Breast epithelium (tissue), 4 donors: Measurements from ENCODE around the gene TNFRSF8. TPM values are rescaled to one million over a fixed set of nuclear protein-coding genes. Genes with fewer than 3 reads are reported as not detected.

ENCODE experiments used
- DNase-seq, 2 donors: peaks; one replicate each; pipeline ENCODE4 v3.0.0-alpha.2; 2019; ENCODE audit warnings: low spot score in 2 of 2
- H3K27ac ChIP-seq, 2 donors: fragments of 200-600 bp; sonication (generic) in 1 of 2; one replicate each; pipeline ENCODE4 v1.5.1; 2016 to 2019; ENCODE audit warnings: mild to moderate bottlenecking in 1 of 2
- H3K27me3 ChIP-seq, 2 donors: fragments of 200-600 bp; sonication (generic) in 1 of 2; one replicate each; pipeline versions ENCODE4 v1.5.1 to v1.6.0; 2017 to 2019; ENCODE audit warnings: control low read depth in 1 of 2, mild to moderate bottlenecking in 1 of 2
- H3K36me3 ChIP-seq: fragments of 200-600 bp; one replicate; pipeline ENCODE4 v1.5.1; 2019
- H3K4me1 ChIP-seq, 2 donors: fragments of 200-600 bp; sonication (generic); one replicate each; pipeline ENCODE4 v1.5.1; 2016 to 2019; ENCODE audit warnings: control low read depth in 1 of 2
- H3K4me3 ChIP-seq, 3 donors: fragments of 200-600 bp; sonication (generic); 1 replicate in 2 of 3; 2 replicates in 1 of 3; pipeline ENCODE4 v1.5.1; 2016 to 2019; ENCODE audit warnings: mild to moderate bottlenecking in 3 of 3, moderate library complexity in 2 of 3
- H3K9me3 ChIP-seq, 2 donors: fragments of 200-600 bp; sonication (generic) in 1 of 2; one replicate each; pipeline ENCODE4 v1.5.1; 2016 to 2019; ENCODE audit warnings: control low read depth in 1 of 2
- CTCF ChIP-seq, 3 donors: fragments of 450-650 bp; IDR thresholded peaks; one replicate each; pipeline ENCODE4 v1.5.1; 2016 to 2017; ENCODE audit warnings: antibody characterized with exemption in 3 of 3, mild to moderate bottlenecking in 3 of 3, moderate library complexity in 3 of 3
- POLR2A ChIP-seq: fragments of 450-650 bp; IDR thresholded peaks from one replicate; pipeline ENCODE4 v1.6.1; 2016; ENCODE audit warnings: antibody characterized with exemption, mild to moderate bottlenecking, moderate library complexity
- POLR2AphosphoS5 ChIP-seq, 3 donors: sonication (generic); formaldehyde crosslinking; IDR thresholded peaks; one replicate each; pipeline ENCODE4 v1.6.1; 2017; ENCODE audit warnings: antibody characterized with exemption in 3 of 3
- intact Hi-C: fragments of 100-400 bp; cut with DNase I; formaldehyde crosslinking; loops from one replicate; pipeline ENCODE4 v1.15.1; 2023; ENCODE audit warnings: low total_unique reads
- total RNA-seq, 3 donors: library from RNA; depleted of rRNA; stranded (reverse); fragments of >200 nt; gene quantifications; one replicate each; pipeline ENCODE4 v1.1.0, GENCODE V29; 2016

Gene TNFRSF8
- total RNA-seq, 3 donors from 2014 or later: 0.88 to 2.3 (median 1.6) TPM

GRCh38 chr1:12085643-12086260 is 22.6 kb downstream of the TNFRSF8 start:
- H3K27ac ChIP-seq: no peak overlapping the region
- no peak for DNase-seq
- H3K4me1 ChIP-seq: no peaks in the 10 kb centered on the region
- no peaks in the 10 kb centered on the region for H3K36me3 ChIP-seq
- TF ChIP-seq POLR2AphosphoS5 (IDR thresholded peaks at IDR 0.05) (no peak), POLR2A (no peak), CTCF (IDR thresholded peaks at IDR 0.05) (no peak)
- no peaks in the 10 kb centered on the region for H3K27me3 ChIP-seq
- H3K4me3 ChIP-seq: no peak overlapping the region
- peaks cover 0 to 5% of the 10 kb centered on the region in 2 donors for H3K9me3 ChIP-seq
- intact Hi-C loops: no loop called here

- H3K27me3 ChIP-seq: no peaks in the 10 kb centered on the region
- intact Hi-C loops: no loop called here
- DNase-seq: no peak
- no peak overlapping the region for H3K27ac ChIP-seq
- peaks cover 0 to 4% of the 10 kb centered on the region in 2 donors for H3K9me3 ChIP-seq
- H3K4me3 ChIP-seq: no peak overlapping the region
- no peaks in the 10 kb centered on the region for H3K36me3 ChIP-seq
- no peaks in the 10 kb centered on the region for H3K4me1 ChIP-seq
- TF ChIP-seq POLR2AphosphoS5 (IDR thresholded peaks at IDR 0.05): no peak
- TF ChIP-seq POLR2A: no peak
- TF ChIP-seq CTCF (IDR thresholded peaks at IDR 0.05): no peak
Measured at GRCh38 chr1:12087797-12088314, 24.8 kb downstream of the TNFRSF8 start.

GRCh38 chr1:12088607-12089006 is 25.5 kb downstream of the TNFRSF8 start:
- no peak overlapping the region for H3K27ac ChIP-seq
- H3K9me3 ChIP-seq: no peaks in the 10 kb centered on the region
- no peaks in the 10 kb centered on the region for H3K4me1 ChIP-seq
- no peak for DNase-seq
- TF ChIP-seq POLR2AphosphoS5 (IDR thresholded peaks at IDR 0.05) (no peak), CTCF (IDR thresholded peaks at IDR 0.05) (no peak)
- no peak overlapping the region for H3K4me3 ChIP-seq
- H3K27me3 ChIP-seq: no peaks in the 10 kb centered on the region
- intact Hi-C loops: no loop called here
- H3K36me3 ChIP-seq: no peaks in the 10 kb centered on the region

GRCh38 chr1:12090326-12090725 is 27.2 kb downstream of the TNFRSF8 start:
- no peak for DNase-seq
- no peak overlapping the region for H3K4me3 ChIP-seq
- no peaks in the 10 kb centered on the region for H3K27me3 ChIP-seq
- intact Hi-C loops: no loop called here
- H3K9me3 ChIP-seq: no peaks in the 10 kb centered on the region
- TF ChIP-seq POLR2AphosphoS5 (IDR thresholded peaks at IDR 0.05) (no peak), CTCF (IDR thresholded peaks at IDR 0.05) (no peak), POLR2A (no peak)
- H3K27ac ChIP-seq: no peak overlapping the region
- H3K4me1 ChIP-seq: no peaks in the 10 kb centered on the region
- no peaks in the 10 kb centered on the region for H3K36me3 ChIP-seq

- Histone ChIP-seq H3K27ac (no peak overlapping the region), H3K27me3 (no peaks in the 10 kb centered on the region), H3K4me3 (no peak overlapping the region), H3K36me3 (no peaks in the 10 kb centered on the region), H3K9me3 (no peaks in the 10 kb centered on the region), H3K4me1 (no peaks in the 10 kb centered on the region)
- intact Hi-C loops: no loop called here
- TF ChIP-seq CTCF (IDR thresholded peaks at IDR 0.05) (no peak), POLR2AphosphoS5 (IDR thresholded peaks at IDR 0.05) (no peak), POLR2A (no peak)
- no peak for DNase-seq
Measured at GRCh38 chr1:12091191-12091590, 28.1 kb downstream of the TNFRSF8 start.
